KOPT-K1 (cell line): ENCODE data around the gene FLNC.

ENCODE experiments used
- H3K27ac ChIP-seq: fragments of 200-600 bp; sonication (generic); 2 replicates; pipeline ENCODE4 v1.5.1; 2016; ENCODE audit warnings: antibody characterized with exemption, mild to moderate bottlenecking, low read depth, low read length; ENCODE audit not compliant: poor library complexity, severe bottlenecking
- H3K36me3 ChIP-seq: fragments of 200-600 bp; sonication (generic); 2 replicates; pipeline ENCODE4 v1.5.1; 2017; ENCODE audit warnings: antibody characterized with exemption, mild to moderate bottlenecking, low read length, moderate library complexity; ENCODE audit not compliant: insufficient read depth
- H3K9me3 ChIP-seq: fragments of 200-600 bp; sonication (generic); 2 replicates; pipeline ENCODE4 v1.5.1; 2017; ENCODE audit warnings: antibody characterized with exemption, low read length, mild to moderate bottlenecking; ENCODE audit not compliant: insufficient read depth, poor library complexity, severe bottlenecking

The FLNC gene

DNA sequence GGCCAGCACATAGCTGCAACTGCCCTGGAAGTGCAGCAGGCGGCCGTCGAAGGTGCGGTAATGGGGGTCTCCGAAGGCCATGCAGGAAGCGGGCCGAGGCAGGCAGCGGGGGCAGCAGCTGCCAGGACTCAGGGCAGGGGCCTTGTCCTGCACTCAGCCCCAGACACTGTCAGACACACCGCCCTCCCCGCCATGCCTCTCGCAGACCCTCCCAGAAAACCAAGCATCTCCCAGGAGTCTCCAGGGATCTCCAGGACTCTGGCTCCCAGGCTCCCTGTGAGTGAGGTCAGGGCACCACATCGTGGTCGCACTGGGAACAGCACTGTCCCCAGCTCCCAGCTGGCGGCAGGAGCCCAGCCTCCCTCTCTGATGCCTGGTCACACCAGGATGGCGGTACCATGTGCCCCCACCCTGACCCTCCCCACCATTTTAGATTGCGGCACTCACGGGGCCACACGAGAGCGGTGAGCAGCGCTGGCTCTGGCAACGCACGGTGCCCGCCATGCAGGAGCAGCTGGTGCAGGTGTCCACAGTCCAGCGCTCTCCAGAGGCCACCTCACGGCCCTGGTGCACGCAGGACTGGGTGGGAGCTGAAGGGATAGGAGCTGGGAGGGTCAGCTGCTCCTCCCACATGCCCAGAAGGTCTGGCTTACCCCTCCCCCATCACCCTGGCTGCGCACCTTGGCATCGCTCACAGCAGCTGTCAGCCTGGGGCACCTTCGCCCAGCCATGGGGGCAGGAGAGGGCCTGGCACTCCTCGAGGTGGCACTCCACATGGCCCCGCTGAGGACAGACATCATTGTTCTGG, 49.9 kb downstream of the FLNC start:
- Histone ChIP-seq H3K36me3 (no peaks in the 10 kb centered on the region), H3K27ac (no peak overlapping the region), H3K9me3 (no peaks in the 10 kb centered on the region)

DNA sequence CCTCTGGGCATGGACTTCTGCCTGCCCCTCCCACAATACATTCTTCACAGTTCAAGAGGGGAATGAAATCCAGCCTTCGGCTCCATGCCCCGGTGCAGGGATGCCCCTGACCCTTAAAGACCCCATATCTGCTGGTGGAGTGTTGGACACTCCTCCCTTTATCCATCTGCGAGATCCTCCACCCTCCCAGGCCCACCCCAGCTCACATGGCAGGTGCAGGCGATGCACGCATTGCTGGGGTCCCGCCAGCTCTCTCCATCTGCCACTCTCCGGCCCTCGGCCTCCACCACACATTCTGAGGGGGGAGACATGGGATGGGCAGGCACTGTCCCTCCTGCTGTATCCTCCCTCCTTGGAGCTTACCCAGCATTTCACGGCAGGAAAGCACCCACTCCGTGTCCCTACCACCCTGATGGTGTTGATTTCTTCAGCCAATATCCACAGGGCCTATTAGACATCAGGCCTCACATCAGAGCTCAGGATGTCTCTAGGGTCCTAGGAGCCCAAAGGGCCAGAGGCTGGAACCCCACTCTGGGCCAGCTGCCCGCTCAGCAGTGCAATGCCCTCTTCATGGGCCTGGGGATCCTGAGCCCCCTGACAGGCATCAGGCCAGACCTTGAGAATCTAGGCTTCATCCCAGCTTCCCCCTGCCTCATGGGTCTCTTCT, 50.7 kb downstream of the FLNC start:
- Histone ChIP-seq H3K36me3 (no peaks in the 10 kb centered on the region), H3K9me3 (no peaks in the 10 kb centered on the region), H3K27ac (no peak overlapping the region)

GRCh38 chr7:128881458-128882125, 51.4 kb downstream of the FLNC start:
- Histone ChIP-seq H3K27ac (no peak overlapping the region), H3K9me3 (no peaks in the 10 kb centered on the region), H3K36me3 (no peaks in the 10 kb centered on the region)

- Histone ChIP-seq H3K27ac (no peak overlapping the region), H3K9me3 (no peaks in the 10 kb centered on the region), H3K36me3 (no peaks in the 10 kb centered on the region)
Measured at GRCh38 chr7:128882134-128882533, 51.9 kb downstream of the FLNC start.

DNA sequence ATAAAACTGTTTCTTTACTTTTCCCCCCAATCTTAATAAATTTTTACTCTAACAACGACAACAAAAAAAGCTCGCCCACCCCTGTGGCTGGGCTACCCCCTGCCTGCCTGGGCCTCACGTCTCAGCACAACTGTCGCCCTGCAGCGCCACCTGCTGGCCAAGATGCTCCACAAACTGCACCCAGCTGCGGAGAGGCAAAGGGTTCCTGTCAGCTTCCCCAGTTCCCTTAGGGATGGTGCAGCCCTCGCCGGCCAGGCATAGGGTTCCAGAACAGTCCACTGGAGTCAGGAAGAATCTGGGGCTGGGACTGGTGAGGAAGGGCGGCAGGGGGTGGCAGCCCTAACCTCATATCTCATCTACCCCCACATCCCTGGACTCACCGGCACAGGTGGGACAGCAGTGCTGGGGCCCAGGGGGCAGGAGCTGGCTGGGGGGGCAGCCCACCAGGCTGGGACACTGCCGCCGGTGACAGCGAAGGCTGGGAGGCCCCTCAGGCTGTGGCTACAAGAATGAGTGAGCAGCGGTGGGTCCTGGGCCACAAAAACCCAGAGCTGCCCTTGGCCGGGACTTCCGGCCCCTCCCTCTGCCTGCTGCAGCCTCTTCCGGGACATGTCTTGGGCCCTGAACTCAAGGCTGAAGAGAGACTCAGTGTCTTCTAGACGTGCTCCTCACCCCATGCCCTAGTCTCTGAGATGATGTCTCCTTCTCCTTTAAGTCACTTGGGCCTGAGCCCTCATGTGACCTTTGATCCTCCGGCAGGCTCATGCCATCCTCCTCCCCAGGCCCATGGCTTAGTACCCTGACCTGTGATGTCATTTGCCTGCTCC, 53.6 kb downstream of the FLNC start:
- H3K27ac ChIP-seq, result no peak overlapping the region
- H3K36me3 ChIP-seq, result no peaks in the 10 kb centered on the region
- H3K9me3 ChIP-seq, result no peaks in the 10 kb centered on the region

GRCh38 chr7:128884561-128885369, 54.6 kb downstream of the FLNC start:
- no peak overlapping the region for H3K27ac ChIP-seq
- no peaks in the 10 kb centered on the region for H3K9me3 ChIP-seq
- H3K36me3 ChIP-seq, result no peaks in the 10 kb centered on the region

GRCh38 chr7:128885370-128886187, 55.4 kb downstream of the FLNC start:
- Histone ChIP-seq H3K36me3 (no peaks in the 10 kb centered on the region), H3K9me3 (no peaks in the 10 kb centered on the region), H3K27ac (no peak overlapping the region)

DNA sequence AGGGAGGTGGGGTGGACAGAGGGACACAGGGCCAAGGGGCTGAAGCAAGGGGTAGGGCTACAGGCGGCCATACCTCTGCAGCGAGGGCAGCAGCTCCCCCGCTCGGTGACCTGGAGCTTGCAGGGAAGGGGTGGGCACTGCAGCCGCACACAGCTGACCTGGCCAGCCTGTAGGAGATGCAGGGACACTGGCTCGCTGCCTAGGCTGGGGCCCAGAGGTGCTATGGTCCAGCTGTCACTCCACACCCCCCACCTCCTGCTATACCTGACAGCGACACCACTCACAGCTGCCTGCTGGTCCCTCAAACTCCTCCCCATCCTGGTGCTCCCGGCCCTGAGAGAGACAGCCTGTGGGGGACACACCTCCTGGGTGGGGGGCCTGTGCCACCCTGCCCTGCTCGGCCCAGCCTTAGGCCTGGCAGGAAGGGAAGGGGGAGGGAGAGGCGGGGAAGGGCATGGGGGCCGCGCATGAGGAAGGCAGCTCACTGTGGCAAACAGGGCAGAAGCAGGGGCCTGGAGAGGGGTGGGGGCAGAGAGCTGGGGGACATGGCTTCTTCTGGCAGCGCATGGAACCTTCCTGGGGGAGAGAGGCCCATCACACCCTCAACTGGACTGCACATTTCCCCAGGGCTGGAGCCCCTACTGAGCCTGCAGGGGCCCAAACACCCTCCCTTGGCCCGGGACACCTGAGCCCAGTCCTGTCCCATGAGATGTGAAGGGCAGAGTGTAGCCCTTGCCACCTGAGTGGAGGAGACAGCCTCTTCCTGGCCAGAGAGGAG, 56.4 kb downstream of the FLNC start:
- H3K27ac ChIP-seq, result no peak overlapping the region
- no peaks in the 10 kb centered on the region for H3K9me3 ChIP-seq
- H3K36me3 ChIP-seq, result no peaks in the 10 kb centered on the region

DNA sequence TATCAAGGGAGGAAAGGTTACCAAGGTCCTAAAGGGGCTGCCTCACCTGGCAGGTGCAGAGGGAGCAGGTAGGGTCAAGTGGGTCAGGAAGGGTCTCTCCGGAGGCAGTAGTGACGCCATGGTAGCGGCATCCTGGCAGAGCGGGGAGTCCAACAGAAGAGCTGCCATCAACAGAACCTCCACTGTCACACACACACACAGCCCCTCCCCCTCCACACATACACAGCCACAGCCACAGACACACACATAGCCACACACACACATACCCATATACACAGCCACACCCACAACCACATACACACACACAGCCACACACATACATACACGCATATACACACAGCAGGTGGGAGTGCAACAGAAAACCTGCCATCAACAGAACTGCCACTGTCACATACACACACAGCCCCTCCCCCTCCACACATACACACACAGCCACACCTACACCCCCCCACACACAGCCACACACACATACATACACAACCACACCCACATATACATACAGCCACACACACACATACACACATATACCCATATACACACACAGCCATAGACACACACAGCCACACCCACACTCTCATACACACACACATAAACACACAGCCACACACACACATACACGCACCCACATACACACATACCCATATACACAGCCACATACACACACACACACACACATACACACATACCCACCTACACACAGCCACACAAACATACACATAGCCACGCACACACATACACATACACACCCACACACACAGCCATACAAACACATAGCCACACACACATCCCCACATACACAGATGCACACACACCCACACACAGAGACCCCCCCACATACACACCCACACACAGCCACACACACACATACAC, 57.2 kb downstream of the FLNC start:
- H3K27ac ChIP-seq, result no peak overlapping the region
- H3K36me3 ChIP-seq, result no peaks in the 10 kb centered on the region
- no peaks in the 10 kb centered on the region for H3K9me3 ChIP-seq

GRCh38 chr7:128888039-128888755, 58.0 kb downstream of the FLNC start:
- H3K9me3 ChIP-seq, result no peaks in the 10 kb centered on the region
- no peaks in the 10 kb centered on the region for H3K36me3 ChIP-seq
- H3K27ac ChIP-seq, result no peak overlapping the region

GRCh38 chr7:128888756-128889095, 58.5 kb downstream of the FLNC start:
- Histone ChIP-seq H3K9me3 (no peaks in the 10 kb centered on the region), H3K27ac (no peak overlapping the region), H3K36me3 (no peaks in the 10 kb centered on the region)

GRCh38 chr7:128889121-128889520, 58.9 kb downstream of the FLNC start:
- H3K36me3 ChIP-seq, result no peaks in the 10 kb centered on the region
- no peak overlapping the region for H3K27ac ChIP-seq
- H3K9me3 ChIP-seq, result no peaks in the 10 kb centered on the region
